ENCODE results near the gene MYOG. TPM values are rescaled to one million over a fixed set of nuclear protein-coding genes. Genes with fewer than 3 reads are reported as not detected.

Gene MYOG
- total RNA-seq, 1 donor from 2014 or later: not detected

- no peak for DNase-seq (ENCODE audit: low spot score in 2 of 2)
- intact Hi-C loops (cut with DNase I): no loop called here
- Histone ChIP-seq H3K27ac (no peak overlapping the region), H3K9me3 (no peaks in the 10 kb centered on the region), H3K4me3 (no peak overlapping the region), H3K27me3 (no peaks in the 10 kb centered on the region), H3K4me1 (peaks cover 0 to 7% of the 10 kb centered on the region in 2 donors), H3K36me3 (peaks cover 0 to 5% of the 10 kb centered on the region in 2 donors)
- no peak for TF ChIP-seq CTCF (IDR thresholded peaks at IDR 0.05)
These were observed 18.8 kb downstream of the MYOG start for GRCh38 chr1:203066965-203067364.

GRCh38 chr1:203065986-203066385 lies 19.8 kb downstream of the MYOG start:
- DNase-seq (ENCODE audit: low spot score in 2 of 2): no peak
- no peaks in the 10 kb centered on the region for H3K27me3 ChIP-seq
- no peak overlapping the region for H3K4me3 ChIP-seq
- no peak for TF ChIP-seq CTCF (IDR thresholded peaks at IDR 0.05)
- intact Hi-C loops (cut with DNase I): no loop called here
- H3K27ac ChIP-seq: no peak overlapping the region
- no peaks in the 10 kb centered on the region for H3K9me3 ChIP-seq
- H3K4me1 ChIP-seq: peaks cover 0 to 7% of the 10 kb centered on the region in 2 donors
- no peaks in the 10 kb centered on the region for H3K36me3 ChIP-seq

GRCh38 chr1:203065191-203065590 lies 20.6 kb downstream of the MYOG start:
- DNase-seq (ENCODE audit: low spot score in 2 of 2): no peak
- TF ChIP-seq CTCF (IDR thresholded peaks at IDR 0.05): no peak
- H3K27ac ChIP-seq: no peak overlapping the region
- peaks cover 0 to 6% of the 10 kb centered on the region in 2 donors for H3K36me3 ChIP-seq
- no peak overlapping the region for H3K4me3 ChIP-seq
- peaks cover 0 to 7% of the 10 kb centered on the region in 2 donors for H3K4me1 ChIP-seq
- H3K27me3 ChIP-seq: no peaks in the 10 kb centered on the region
- H3K9me3 ChIP-seq: no peaks in the 10 kb centered on the region
- intact Hi-C loops (cut with DNase I): no loop called here

- Histone ChIP-seq H3K27me3 (no peaks in the 10 kb centered on the region), H3K27ac (no peak overlapping the region), H3K4me3 (no peak overlapping the region), H3K9me3 (no peaks in the 10 kb centered on the region), H3K36me3 (peaks cover 0 to 6% of the 10 kb centered on the region in 2 donors), H3K4me1 (no peaks in the 10 kb centered on the region)
- DNase-seq (ENCODE audit: low spot score in 2 of 2): no peak
- intact Hi-C loops (cut with DNase I): no loop called here
- no peak for TF ChIP-seq CTCF (IDR thresholded peaks at IDR 0.05)
These were observed 22.5 kb downstream of the MYOG start for GRCh38 chr1:203063287-203063686.

- Histone ChIP-seq H3K9me3 (no peaks in the 10 kb centered on the region), H3K27ac (no peak overlapping the region), H3K36me3 (peaks cover 0 to 13% of the 10 kb centered on the region in 2 donors), H3K27me3 (no peaks in the 10 kb centered on the region), H3K4me3 (no peak overlapping the region), H3K4me1 (no peaks in the 10 kb centered on the region)
- DNase-seq (ENCODE audit: low spot score in 2 of 2): no peak
- no peak for TF ChIP-seq CTCF (IDR thresholded peaks at IDR 0.05)
- intact Hi-C loops (cut with DNase I): no loop called here
These were observed 25.7 kb downstream of the MYOG start for GRCh38 chr1:203060115-203060514.

- no peak overlapping the region for H3K27ac ChIP-seq
These were observed 26.3 kb downstream of the MYOG start for GRCh38 chr1:203059485-203059884.

More at GRCh38 chr1:203059485-203059884, 26.3 kb downstream of the MYOG start:
- TF ChIP-seq CTCF (IDR thresholded peaks at IDR 0.05): no peak
- Histone ChIP-seq H3K9me3 (no peaks in the 10 kb centered on the region), H3K27me3 (no peaks in the 10 kb centered on the region), H3K4me1 (no peaks in the 10 kb centered on the region), H3K36me3 (peaks cover 0 to 13% of the 10 kb centered on the region in 2 donors), H3K4me3 (no peak overlapping the region)
- intact Hi-C loops (cut with DNase I): no loop called here
- no peak for DNase-seq (ENCODE audit: low spot score in 2 of 2)

All from ascending aorta (tissue), 2 donors.